Keratinocyte (primary cell): ENCODE results near the gene TLK1.

Experiments
- EZH2 ChIP-seq: IDR thresholded peaks from one replicate; pipeline ENCODE4 v1.6.1; 2012; ENCODE audit warnings: inconsistent platforms, mild to moderate bottlenecking, low read length, moderate library complexity
- TF ChIP-seq, protein P1 (sequence below), 3 experiments: IDR thresholded peaks in 1 of 3; conservative IDR thresholded peaks in 1 of 3; optimal IDR thresholded peaks in 1 of 3; 2 replicates in 2 of 3; 3 replicates in 1 of 3; pipeline versions ENCODE3 to v1.5.1; 2011; ENCODE audit warnings: low read length in 3 of 3, mild to moderate bottlenecking in 3 of 3, moderate library complexity in 2 of 3, control low read depth in 1 of 3, inconsistent platforms in 1 of 3; ENCODE audit not compliant: insufficient read depth in 2 of 3; ENCODE audit errors: extremely low read depth in 1 of 3

GRCh38 chr2:171013851-171014250, 146.8 kb downstream of the TLK1 start:
- TF ChIP-seq, protein P1, sequence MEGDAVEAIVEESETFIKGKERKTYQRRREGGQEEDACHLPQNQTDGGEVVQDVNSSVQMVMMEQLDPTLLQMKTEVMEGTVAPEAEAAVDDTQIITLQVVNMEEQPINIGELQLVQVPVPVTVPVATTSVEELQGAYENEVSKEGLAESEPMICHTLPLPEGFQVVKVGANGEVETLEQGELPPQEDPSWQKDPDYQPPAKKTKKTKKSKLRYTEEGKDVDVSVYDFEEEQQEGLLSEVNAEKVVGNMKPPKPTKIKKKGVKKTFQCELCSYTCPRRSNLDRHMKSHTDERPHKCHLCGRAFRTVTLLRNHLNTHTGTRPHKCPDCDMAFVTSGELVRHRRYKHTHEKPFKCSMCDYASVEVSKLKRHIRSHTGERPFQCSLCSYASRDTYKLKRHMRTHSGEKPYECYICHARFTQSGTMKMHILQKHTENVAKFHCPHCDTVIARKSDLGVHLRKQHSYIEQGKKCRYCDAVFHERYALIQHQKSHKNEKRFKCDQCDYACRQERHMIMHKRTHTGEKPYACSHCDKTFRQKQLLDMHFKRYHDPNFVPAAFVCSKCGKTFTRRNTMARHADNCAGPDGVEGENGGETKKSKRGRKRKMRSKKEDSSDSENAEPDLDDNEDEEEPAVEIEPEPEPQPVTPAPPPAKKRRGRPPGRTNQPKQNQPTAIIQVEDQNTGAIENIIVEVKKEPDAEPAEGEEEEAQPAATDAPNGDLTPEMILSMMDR (optimal IDR thresholded peaks at IDR 0.05 in 1 of 3, IDR thresholded peaks at IDR 0.05 in 1 of 3, conservative IDR thresholded peaks at IDR 0.05 in 1 of 3; ENCODE audit: extremely low read depth in 1 of 3, insufficient read depth in 2 of 3, low read length in 3 of 3): no peak
- no peak for TF ChIP-seq EZH2
